B cell (primary cell): ENCODE results near the gene TCEAL9. TPM values are rescaled to one million over a fixed set of nuclear protein-coding genes. Genes with fewer than 3 reads are reported as not detected.
"Not testable (repeated sequence)": the region's sequence is repeated elsewhere in the genome, so short reads cannot be mapped to it uniquely, and the experiment has no call there.

Experiments used
- ATAC-seq: fragments of 200-7000 bp; cut with Tn5 transposase; one replicate; pipeline ENCODE4 v1.10.0; 2021; ENCODE audit warnings: low read depth, mild to moderate bottlenecking, moderate number of reproducible peaks, moderate library complexity
- CTCF ChIA-PET: fragments of 350-600 bp; sonication (Branson Sonifier 250); formaldehyde crosslinking; loops from one replicate; lab custom pipeline; 2021; ENCODE audit warnings: antibody characterized with exemption, inconsistent platforms; lab: Charles Lee
- POLR2A ChIA-PET: fragments of 350-600 bp; sonication (Branson Sonifier 250); formaldehyde crosslinking; loops from one replicate; lab custom pipeline; 2021; ENCODE audit warnings: antibody characterized with exemption; lab: Charles Lee
- DNase-seq: peaks from one replicate; pipeline ENCODE4 v3.0.0; 2013
- H2AFZ ChIP-seq: 2 replicates; pipeline ENCODE4 v1.6.1; 2012; ENCODE audit warnings: mild to moderate bottlenecking, low read depth, low read length; ENCODE audit not compliant: insufficient read depth, poor library complexity, severe bottlenecking
- H3K27ac ChIP-seq, 2 donors: 1 replicate in 1 of 2; 2 replicates in 1 of 2; pipeline ENCODE4 v1.5.1; 2012 to 2013; ENCODE audit warnings: low read length in 2 of 2, mild to moderate bottlenecking in 2 of 2, moderate library complexity in 1 of 2
- H3K27me3 ChIP-seq, 4 experiments: fragments of 200-600 bp in 1 of 4; sonication (generic) in 1 of 4; replicated peaks in 1 of 4; 1 replicate in 2 of 4; 2 replicates in 2 of 4; pipeline versions ENCODE4 v1.6.1 to v1.7.0; 2013 to 2016; ENCODE audit warnings: low read length in 3 of 4, mild to moderate bottlenecking in 2 of 4, mixed read lengths in 1 of 4, moderate library complexity in 1 of 4; ENCODE audit not compliant: insufficient read depth in 4 of 4, control insufficient read depth in 3 of 4; ENCODE audit errors: control extremely low read depth in 1 of 4
- H3K36me3 ChIP-seq, 2 experiments: replicated peaks in 1 of 2; 1 replicate in 1 of 2; 2 replicates in 1 of 2; pipeline versions ENCODE4 v1.6.1 to v1.7.1; 2013; ENCODE audit warnings: low read length in 1 of 2; ENCODE audit not compliant: insufficient read depth in 2 of 2, control insufficient read depth in 1 of 2; ENCODE audit errors: control extremely low read depth in 1 of 2, extremely low read depth in 1 of 2
- H3K4me1 ChIP-seq, 2 donors: fragments of 200-600 bp in 1 of 2; sonication (generic) in 1 of 2; 1 replicate in 1 of 2; 2 replicates in 1 of 2; pipeline versions ENCODE4 v1.5.1 to v1.6.1; 2013 to 2017; ENCODE audit warnings: low read length in 2 of 2; ENCODE audit not compliant: control insufficient read depth in 2 of 2, insufficient read depth in 2 of 2
- H3K4me2 ChIP-seq: replicated peaks from 2 replicates; pipeline ENCODE3; 2012; ENCODE audit warnings: mild to moderate bottlenecking, low read depth, low read length; ENCODE audit not compliant: poor library complexity, severe bottlenecking
- H3K4me3 ChIP-seq, 5 experiments: fragments of 200-600 bp in 1 of 5; sonication (generic) in 1 of 5; 1 replicate in 3 of 5; 2 replicates in 2 of 5; pipeline versions ENCODE4 v1.5.1 to v1.7.0; 2011 to 2016; ENCODE audit warnings: low read length in 4 of 5, mild to moderate bottlenecking in 4 of 5, low read depth in 2 of 5, control low read depth in 1 of 5, moderate library complexity in 1 of 5; ENCODE audit not compliant: insufficient read depth in 1 of 5; ENCODE audit errors: control extremely low read depth in 1 of 5, extremely low read depth in 1 of 5
- H3K79me2 ChIP-seq: fragments of 200-600 bp; sonication (generic); one replicate; pipeline ENCODE4 v1.6.0; 2016; ENCODE audit warnings: low read length; ENCODE audit not compliant: control insufficient read depth, insufficient read depth
- H3K9ac ChIP-seq: fragments of 200-600 bp; sonication (generic); 2 replicates; pipeline ENCODE4 v1.6.1; 2017; ENCODE audit warnings: mild to moderate bottlenecking, low read length, moderate library complexity
- H3K9me3 ChIP-seq, 3 donors: one replicate each; pipeline versions ENCODE4 v1.6.1 to v1.7.1; 2013; ENCODE audit warnings: low read length in 2 of 3; ENCODE audit not compliant: control insufficient read depth in 2 of 3, insufficient read depth in 1 of 3; ENCODE audit errors: control extremely low read depth in 1 of 3
- H4K20me1 ChIP-seq: 2 replicates; pipeline ENCODE4 v1.6.0; 2012; ENCODE audit warnings: mild to moderate bottlenecking, low read length; ENCODE audit not compliant: insufficient read depth, control insufficient read depth, poor library complexity, severe bottlenecking
- H3K27ac Mint-ChIP-seq: one replicate; pipeline ENCODE4 v1.8.0; 2021; ENCODE audit warnings: mixed read lengths
- H3K27me3 Mint-ChIP-seq: one replicate; pipeline ENCODE4 v1.8.0; 2021; ENCODE audit warnings: mixed read lengths
- H3K4me1 Mint-ChIP-seq: one replicate; pipeline ENCODE4 v1.8.0; 2021; ENCODE audit warnings: mixed read lengths
- H3K4me3 Mint-ChIP-seq: one replicate; pipeline ENCODE4 v1.8.0; 2021; ENCODE audit warnings: mixed read lengths
- H3K9me3 Mint-ChIP-seq: one replicate; pipeline ENCODE4 v1.8.0; 2022; ENCODE audit warnings: mixed read lengths; ENCODE audit not compliant: insufficient read depth
- EZH2 ChIP-seq: IDR thresholded peaks from 2 replicates; pipeline ENCODE4 v1.6.1; 2012; ENCODE audit warnings: borderline replicate concordance, low read depth, mild to moderate bottlenecking, moderate library complexity, low read length; ENCODE audit not compliant: insufficient read depth, poor library complexity, severe bottlenecking
- WGBS: methylation state at CpG from one replicate; pipeline ENCODE4 v1.1.5; 2013; ENCODE audit warnings: missing lambda C conversion rate; ENCODE audit not compliant: insufficient coverage; 5-methylcytosine and 5-hydroxymethylcytosine counted together
- intact Hi-C: fragments of 100-400 bp; cut with micrococcal nuclease; formaldehyde crosslinking; loops from one replicate; pipeline ENCODE4 v1.10.0; 2022
- polyA plus RNA-seq: library from polyadenylated mRNA; depleted of rRNA; stranded (reverse); fragments of >200 nt; gene quantifications from 2 replicates; pipeline ENCODE4 v1.2.3, GENCODE V29; 2012
- total RNA-seq, 2 donors: library from RNA; stranded (reverse); fragments of 120-200 nt in 1 of 2; gene quantifications; 1 replicate in 1 of 2; 2 replicates in 1 of 2; pipeline versions ENCODE4 v1.2.3 to v1.2.4, GENCODE V29; 2013 to 2022
- TF ChIP-seq, protein P1 (sequence below): fragments of 200-600 bp; IDR thresholded peaks from one replicate; pipeline ENCODE4 v1.8.0; 2022; ENCODE audit warnings: antibody characterized with exemption, mild to moderate bottlenecking

TCEAL9 gene
- total and polyA plus RNA-seq, 2 donors (not counting 1 experiment from before 2014, with no cell fraction given) = 0.34 to 0.42 TPM

DNA sequence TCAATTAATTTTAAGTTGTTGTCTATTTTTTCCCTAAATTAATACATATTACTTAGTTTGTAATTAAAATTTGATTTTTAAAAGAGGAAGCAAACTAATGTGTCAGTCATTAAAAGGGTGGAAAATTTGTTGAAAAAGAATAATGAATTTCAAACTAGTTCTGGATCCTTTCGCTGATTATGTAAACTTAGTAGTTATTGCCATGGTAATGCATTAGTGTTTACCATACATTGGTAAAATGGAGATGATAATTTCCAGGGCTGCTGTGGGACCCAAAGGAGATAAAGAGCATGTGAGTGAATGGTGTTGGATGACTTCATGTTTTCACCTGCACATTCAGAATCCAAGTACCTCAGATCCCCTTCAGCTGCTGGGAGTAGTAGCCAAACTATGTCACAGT, 26.6 kb downstream of the TCEAL9 start:
- no peak overlapping the region for H3K4me3 ChIP-seq
- no peaks in the 10 kb centered on the region for H4K20me1 ChIP-seq
- intact Hi-C loops = no loop called here
- H3K9ac ChIP-seq = no peak overlapping the region
- no peaks in the 10 kb centered on the region for H3K79me2 ChIP-seq
- H3K4me1 ChIP-seq = no peaks in the 10 kb centered on the region
- ChIA-PET POLR2A (no interaction called here), CTCF (no interaction called here)
- Mint-ChIP-seq H3K27ac (no peak overlapping the region), H3K4me1 (no peaks in the 10 kb centered on the region), H3K9me3 (no peaks in the 10 kb centered on the region), H3K27me3 (peaks cover 16% of the 10 kb centered on the region), H3K4me3 (no peak overlapping the region)
- 100% methylated on average over 1 of the region's 1 CpG for whole genome bisulfite sequencing
- DNase-seq (no peak), ATAC-seq (no peak)
- no peaks in the 10 kb centered on the region for H3K36me3 ChIP-seq
- H3K4me2 ChIP-seq = no peak overlapping the region
- no peak overlapping the region for H2AFZ ChIP-seq
- TF ChIP-seq EZH2 = no peak
- TF ChIP-seq, protein P1, sequence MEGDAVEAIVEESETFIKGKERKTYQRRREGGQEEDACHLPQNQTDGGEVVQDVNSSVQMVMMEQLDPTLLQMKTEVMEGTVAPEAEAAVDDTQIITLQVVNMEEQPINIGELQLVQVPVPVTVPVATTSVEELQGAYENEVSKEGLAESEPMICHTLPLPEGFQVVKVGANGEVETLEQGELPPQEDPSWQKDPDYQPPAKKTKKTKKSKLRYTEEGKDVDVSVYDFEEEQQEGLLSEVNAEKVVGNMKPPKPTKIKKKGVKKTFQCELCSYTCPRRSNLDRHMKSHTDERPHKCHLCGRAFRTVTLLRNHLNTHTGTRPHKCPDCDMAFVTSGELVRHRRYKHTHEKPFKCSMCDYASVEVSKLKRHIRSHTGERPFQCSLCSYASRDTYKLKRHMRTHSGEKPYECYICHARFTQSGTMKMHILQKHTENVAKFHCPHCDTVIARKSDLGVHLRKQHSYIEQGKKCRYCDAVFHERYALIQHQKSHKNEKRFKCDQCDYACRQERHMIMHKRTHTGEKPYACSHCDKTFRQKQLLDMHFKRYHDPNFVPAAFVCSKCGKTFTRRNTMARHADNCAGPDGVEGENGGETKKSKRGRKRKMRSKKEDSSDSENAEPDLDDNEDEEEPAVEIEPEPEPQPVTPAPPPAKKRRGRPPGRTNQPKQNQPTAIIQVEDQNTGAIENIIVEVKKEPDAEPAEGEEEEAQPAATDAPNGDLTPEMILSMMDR = no peak
- H3K27ac ChIP-seq = no peak overlapping the region
- peaks cover 0 to 2% (median 0%) of the 10 kb centered on the region in 4 experiments for H3K27me3 ChIP-seq
- no peaks in the 10 kb centered on the region for H3K9me3 ChIP-seq

DNA sequence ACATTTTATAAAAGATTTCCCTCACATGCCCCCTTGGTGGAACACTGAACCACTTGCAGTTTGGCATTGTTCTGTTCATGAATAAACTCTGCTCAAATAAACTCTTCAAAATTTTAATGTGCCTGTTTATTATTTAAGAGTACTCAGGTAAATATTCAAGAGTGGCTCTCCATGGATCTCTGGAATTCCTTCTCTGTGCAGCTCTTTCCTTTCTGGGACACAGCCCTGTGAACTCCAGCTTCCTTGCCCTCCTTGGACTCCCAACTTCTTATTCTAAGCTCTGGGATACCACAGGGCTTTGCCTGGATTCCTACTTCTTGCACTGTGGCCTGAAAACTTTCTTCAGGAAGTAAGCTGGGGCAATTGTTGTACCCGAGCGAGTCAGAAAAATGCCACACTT, 28.4 kb downstream of the TCEAL9 start:
- no CpG with 5 or more reads among the region's 2 CpGs for WGBS
- Histone ChIP-seq H3K4me3 (no peak overlapping the region), H3K9me3 (no peaks in the 10 kb centered on the region), H4K20me1 (no peaks in the 10 kb centered on the region), H3K4me1 (no peaks in the 10 kb centered on the region), H3K27ac (no peak overlapping the region), H2AFZ (no peak overlapping the region), H3K9ac (no peak overlapping the region), H3K4me2 (no peak overlapping the region), H3K36me3 (no peaks in the 10 kb centered on the region), H3K79me2 (no peaks in the 10 kb centered on the region), H3K27me3 (peaks cover 0 to 4% (median 1%) of the 10 kb centered on the region in 4 experiments)
- DNase-seq (no peak), ATAC-seq (no peak)
- no peak overlapping the region for H3K27ac Mint-ChIP-seq
- ChIA-PET POLR2A (no interaction called here), CTCF (no interaction called here)
- peaks cover 11% of the 10 kb centered on the region for H3K27me3 Mint-ChIP-seq
- no peaks in the 10 kb centered on the region for H3K9me3 Mint-ChIP-seq
- no peaks in the 10 kb centered on the region for H3K4me1 Mint-ChIP-seq
- no peak overlapping the region for H3K4me3 Mint-ChIP-seq
- TF ChIP-seq, protein P1 = no peak
- TF ChIP-seq EZH2 = no peak
- intact Hi-C loops = no loop called here

GRCh38 chrX:103385283-103385830, 29.1 kb downstream of the TCEAL9 start:
- ATAC-seq, H3K79me2 ChIP-seq, intact Hi-C loops, H3K9me3 ChIP-seq, H3K4me1 ChIP-seq, H3K27ac ChIP-seq, H3K4me2 ChIP-seq, CTCF ChIA-PET, POLR2A ChIA-PET, H4K20me1 ChIP-seq, H3K9me3 Mint-ChIP-seq, H3K27me3 ChIP-seq, H3K9ac ChIP-seq, H3K4me3 Mint-ChIP-seq, DNase-seq, H3K4me1 Mint-ChIP-seq, H3K4me3 ChIP-seq, H3K27ac Mint-ChIP-seq, H3K36me3 ChIP-seq, H2AFZ ChIP-seq: not testable (repeated sequence)
- no CpG with 5 or more reads among the region's 5 CpGs for WGBS
- peaks cover 11% of the 10 kb centered on the region for H3K27me3 Mint-ChIP-seq
